HG03039 (cell line): ENCODE data around the gene EFNA5.

ENCODE experiments used
- ATAC-seq: cut with Tn5 transposase; IDR thresholded peaks from one replicate; pipeline ENCODE4 v1.9.1; 2021; ENCODE audit warnings: mild to moderate bottlenecking, moderate library complexity; ENCODE audit not compliant: unreplicated experiment

The EFNA5 gene

GRCh38 chr5:107673039-107673367, 2.3 kb upstream of the EFNA5 start:
- no peak for ATAC-seq

- no peak for ATAC-seq
Measured at GRCh38 chr5:107672211-107673038, 1.7 kb upstream of the EFNA5 start.

- no peak for ATAC-seq
Measured at GRCh38 chr5:107671742-107672210, 1.0 kb upstream of the EFNA5 start.

DNA sequence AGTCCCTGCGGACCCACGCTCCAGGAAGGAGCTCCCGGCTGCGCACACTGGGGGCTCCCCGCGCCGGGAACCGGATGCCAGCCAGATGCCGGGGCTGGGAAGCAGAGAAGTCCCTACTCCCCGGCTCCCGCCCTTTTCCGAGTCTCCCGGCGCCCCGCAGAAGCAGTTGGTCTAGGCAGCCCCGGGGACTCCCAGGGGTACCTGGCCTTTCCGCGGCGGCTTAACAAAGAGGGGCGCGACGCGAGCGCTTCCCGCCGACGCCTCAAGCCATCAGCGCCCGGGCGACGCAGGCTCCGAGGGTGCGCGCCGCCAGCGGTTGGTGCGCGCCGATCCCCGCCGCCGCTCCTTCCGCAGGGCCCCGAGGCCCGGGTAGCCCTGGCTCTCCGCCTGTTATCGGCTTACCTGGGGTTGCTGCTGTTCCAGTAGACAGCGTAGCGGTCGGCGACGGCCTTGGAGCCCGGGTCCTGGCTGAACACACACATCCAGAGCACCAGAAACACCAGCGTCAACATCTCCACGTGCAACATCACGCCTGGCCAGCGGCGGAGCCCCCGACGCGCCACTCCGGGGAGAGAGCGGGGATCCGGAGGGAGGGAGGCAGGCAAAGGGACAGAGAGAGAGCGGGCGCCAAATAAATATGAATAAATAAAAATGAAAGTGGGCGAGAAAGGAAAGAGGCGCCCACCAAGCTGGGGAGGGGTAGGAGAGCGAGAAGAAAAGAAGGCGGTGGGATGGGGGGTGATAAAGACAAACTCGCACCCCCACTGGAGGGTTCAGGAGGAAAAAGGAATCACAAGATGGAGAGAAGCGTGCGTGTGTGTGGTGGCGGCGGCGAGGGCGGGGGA, 428 bp downstream of the EFNA5 start:
- ATAC-seq: no peak

- no peak for ATAC-seq
Measured at GRCh38 chr5:107669096-107670031, 1.4 kb downstream of the EFNA5 start.

GRCh38 chr5:107668154-107669095, 2.3 kb downstream of the EFNA5 start:
- no peak for ATAC-seq

DNA sequence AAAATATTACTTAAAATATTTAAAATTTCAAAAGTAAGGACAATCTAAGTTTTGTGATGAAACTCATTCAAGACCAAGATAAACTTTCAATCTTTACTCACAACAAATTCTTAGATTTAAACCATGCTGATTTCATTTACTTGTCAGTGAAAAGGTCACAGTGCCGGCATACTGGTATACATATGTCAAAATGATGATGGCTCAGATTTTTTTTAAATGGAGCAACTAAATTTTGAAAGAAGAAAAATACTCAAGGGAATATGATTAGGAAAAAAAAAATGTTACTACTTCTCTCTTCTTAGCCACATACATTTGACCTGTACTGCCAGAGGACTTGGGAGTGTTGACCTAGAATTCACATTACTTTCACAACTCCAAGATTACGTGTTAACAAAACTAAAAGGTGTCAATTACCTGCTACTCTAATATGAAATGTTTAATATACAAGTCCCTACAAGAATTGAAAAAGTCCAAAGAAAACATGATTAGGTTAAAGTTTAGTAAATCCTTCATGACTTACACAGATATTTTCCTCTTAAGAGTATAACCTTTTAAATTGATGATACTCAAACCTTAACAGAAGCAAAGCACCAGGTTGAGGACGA, 4.6 kb downstream of the EFNA5 start:
- no peak for ATAC-seq

- ATAC-seq: no peak
Measured at GRCh38 chr5:107665036-107665570, 5.6 kb downstream of the EFNA5 start.

- ATAC-seq: no peak
Measured at GRCh38 chr5:107663697-107664096, 7.0 kb downstream of the EFNA5 start.

DNA sequence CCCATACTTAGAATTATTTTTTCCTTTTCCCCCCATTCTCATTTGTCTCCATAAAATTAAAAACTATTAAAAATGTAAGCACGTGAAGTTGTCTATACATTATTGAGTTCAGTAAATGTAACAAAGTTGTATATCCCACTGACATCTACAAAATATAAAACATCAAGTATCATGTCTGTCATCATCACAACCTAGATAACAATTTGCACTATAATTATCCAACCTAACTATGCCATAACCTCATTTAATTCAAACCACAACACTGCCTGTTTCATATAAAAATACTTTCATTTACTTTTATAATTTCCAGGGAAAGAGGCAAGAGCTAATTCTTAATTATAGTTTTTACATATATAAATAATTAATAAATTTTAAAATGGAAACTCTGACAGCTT, 9.1 kb downstream of the EFNA5 start:
- ATAC-seq: no peak

DNA sequence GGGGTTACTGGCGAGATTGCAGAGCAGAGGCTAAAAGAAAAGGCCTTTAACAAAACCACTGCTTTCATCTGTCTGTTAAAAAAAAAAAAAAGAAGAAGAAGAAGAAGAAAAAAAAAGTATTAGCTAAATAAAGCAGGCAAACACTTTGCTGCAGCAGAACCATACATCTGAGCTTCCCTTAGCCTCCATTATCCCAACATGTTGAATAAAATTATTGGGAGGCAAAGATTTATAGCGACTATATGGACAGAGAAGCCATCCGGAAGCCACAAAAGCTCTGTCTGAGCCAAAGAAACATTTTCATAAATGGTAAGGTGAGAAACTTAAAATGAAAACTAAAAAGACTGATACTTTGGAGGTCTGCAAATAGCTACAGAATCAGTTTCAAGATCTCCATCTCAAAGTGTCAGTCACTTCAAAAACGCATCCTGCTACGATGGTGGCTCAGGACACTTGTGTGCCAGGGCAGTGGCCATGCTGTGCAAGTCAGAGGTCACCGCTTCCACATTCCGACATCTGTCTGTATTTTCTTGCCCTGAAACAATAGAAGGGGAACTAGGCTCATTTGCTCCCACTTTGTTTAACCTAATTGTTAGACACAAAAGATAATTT, 9.6 kb downstream of the EFNA5 start:
- ATAC-seq: no peak

- no peak for ATAC-seq
Measured at GRCh38 chr5:107658528-107658927, 12.2 kb downstream of the EFNA5 start.

GRCh38 chr5:107655831-107656230, 14.9 kb downstream of the EFNA5 start:
- no peak for ATAC-seq

- ATAC-seq: no peak
Measured at GRCh38 chr5:107654827-107655226, 15.9 kb downstream of the EFNA5 start.

- ATAC-seq: no peak
Measured at GRCh38 chr5:107653685-107654084, 17.1 kb downstream of the EFNA5 start.

GRCh38 chr5:107652839-107653607, 17.7 kb downstream of the EFNA5 start:
- no peak for ATAC-seq

GRCh38 chr5:107652408-107652807, 18.3 kb downstream of the EFNA5 start:
- no peak for ATAC-seq

DNA sequence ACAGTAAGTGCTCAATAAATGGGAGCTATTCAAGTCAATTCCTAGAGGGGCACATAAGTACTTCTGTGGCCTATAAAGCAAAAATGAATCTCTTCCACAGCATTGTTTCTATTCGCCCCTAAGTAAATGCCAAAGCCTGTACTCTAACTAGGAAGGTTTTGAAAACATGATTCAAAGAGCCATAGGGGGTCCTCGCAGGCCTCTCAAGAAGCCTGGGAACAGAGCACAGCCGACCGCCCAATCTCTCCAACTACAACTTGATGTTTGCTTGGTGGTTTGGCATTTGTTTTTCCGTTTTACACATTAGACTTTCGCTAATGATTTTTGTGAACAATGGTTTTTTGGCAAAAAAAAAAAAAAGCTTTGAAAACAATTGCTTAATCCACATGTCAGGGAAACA, 19.4 kb downstream of the EFNA5 start:
- ATAC-seq: no peak
